Hepatic stellate cell (primary cell): ENCODE results near the gene CYP4F11.
"Not testable (repeated sequence)": the region's sequence is repeated elsewhere in the genome, so short reads cannot be mapped to it uniquely, and the experiment has no call there.

ENCODE experiments used
- DNase-seq: peaks from one replicate; pipeline ENCODE4 v3.0.0; 2011; ENCODE audit warnings: low spot score

CYP4F11 gene

GRCh38 chr19:15923702-15924101 lies 10.6 kb downstream of the CYP4F11 start:
- DNase-seq, result no peak

GRCh38 chr19:15922021-15922420 lies 12.3 kb downstream of the CYP4F11 start:
- DNase-seq, result no peak

- no peak for DNase-seq
These were observed 15.1 kb downstream of the CYP4F11 start for GRCh38 chr19:15919243-15919642.

- DNase-seq, result no peak
These were observed 19.2 kb downstream of the CYP4F11 start for GRCh38 chr19:15915109-15915508.

GRCh38 chr19:15913830-15914229 lies 20.5 kb downstream of the CYP4F11 start:
- no peak for DNase-seq

GRCh38 chr19:15913384-15913783 lies 20.9 kb downstream of the CYP4F11 start:
- no peak for DNase-seq

GRCh38 chr19:15911599-15912235 lies 22.6 kb downstream of the CYP4F11 start:
- no peak for DNase-seq

- DNase-seq, result no peak
These were observed 29.3 kb downstream of the CYP4F11 start for GRCh38 chr19:15905026-15905425.

GRCh38 chr19:15902898-15903297 lies 31.4 kb downstream of the CYP4F11 start:
- DNase-seq, result not testable (repeated sequence)

- DNase-seq, result no peak
These were observed 32.1 kb downstream of the CYP4F11 start for GRCh38 chr19:15902254-15902653.

GRCh38 chr19:15900504-15900903 lies 33.8 kb downstream of the CYP4F11 start:
- DNase-seq, result no peak

GRCh38 chr19:15900032-15900431 lies 34.3 kb downstream of the CYP4F11 start:
- not testable (repeated sequence) for DNase-seq

- DNase-seq, result not testable (repeated sequence)
These were observed 34.8 kb downstream of the CYP4F11 start for GRCh38 chr19:15899561-15899960.

GRCh38 chr19:15897738-15898276 lies 36.5 kb downstream of the CYP4F11 start, which contains the start of gene CYP4F2:
Gene CYP4F2, minus strand, starts transcription at chr19:15898074. Its CDS starts 463 bp downstream, at chr19:15897611.
- no peak for DNase-seq

- DNase-seq, result no peak
These were observed 37.1 kb downstream of the CYP4F11 start for GRCh38 chr19:15897026-15897737.

GRCh38 chr19:15895876-15896430 lies 38.4 kb downstream of the CYP4F11 start:
- DNase-seq, result no peak

GRCh38 chr19:15894359-15894758 lies 40.0 kb downstream of the CYP4F11 start:
- DNase-seq, result no peak

GRCh38 chr19:15893477-15893876 lies 40.9 kb downstream of the CYP4F11 start:
- DNase-seq, result no peak

GRCh38 chr19:15892012-15892411 lies 42.3 kb downstream of the CYP4F11 start:
- DNase-seq, result no peak

GRCh38 chr19:15891434-15891833 lies 42.9 kb downstream of the CYP4F11 start:
- no peak for DNase-seq

GRCh38 chr19:15889339-15889738 lies 45.0 kb downstream of the CYP4F11 start:
- not testable (repeated sequence) for DNase-seq

GRCh38 chr19:15885919-15886318 lies 48.4 kb downstream of the CYP4F11 start:
- no peak for DNase-seq

GRCh38 chr19:15885167-15885566 lies 49.2 kb downstream of the CYP4F11 start:
- DNase-seq, result no peak
